Panc1 (cell line): ENCODE measurements around the gene CLDN15.
"Not testable (repeated sequence)": the region's sequence is repeated elsewhere in the genome, so short reads cannot be mapped to it uniquely, and the experiment has no call there.

Experiments
- REST ChIP-seq, 2 experiments: IDR thresholded peaks; 2 replicates each; pipeline ENCODE4 v1.6.1; 2011 to 2012; ENCODE audit warnings: low read depth in 2 of 2, control low read depth in 1 of 2, low read length in 1 of 2, mild to moderate bottlenecking in 1 of 2, moderate library complexity in 1 of 2; ENCODE audit not compliant: insufficient read depth in 1 of 2
- SIN3A ChIP-seq: IDR thresholded peaks from 2 replicates; pipeline ENCODE4 v1.6.1; 2012; ENCODE audit warnings: low read depth, mild to moderate bottlenecking, low read length, moderate library complexity, borderline replicate concordance; ENCODE audit not compliant: insufficient read depth
- TF ChIP-seq, protein P1 (sequence below): fragments of 450-650 bp; IDR thresholded peaks from 2 replicates; pipeline ENCODE4 v1.5.1; 2017; ENCODE audit warnings: mild to moderate bottlenecking

- TF ChIP-seq, protein P1, sequence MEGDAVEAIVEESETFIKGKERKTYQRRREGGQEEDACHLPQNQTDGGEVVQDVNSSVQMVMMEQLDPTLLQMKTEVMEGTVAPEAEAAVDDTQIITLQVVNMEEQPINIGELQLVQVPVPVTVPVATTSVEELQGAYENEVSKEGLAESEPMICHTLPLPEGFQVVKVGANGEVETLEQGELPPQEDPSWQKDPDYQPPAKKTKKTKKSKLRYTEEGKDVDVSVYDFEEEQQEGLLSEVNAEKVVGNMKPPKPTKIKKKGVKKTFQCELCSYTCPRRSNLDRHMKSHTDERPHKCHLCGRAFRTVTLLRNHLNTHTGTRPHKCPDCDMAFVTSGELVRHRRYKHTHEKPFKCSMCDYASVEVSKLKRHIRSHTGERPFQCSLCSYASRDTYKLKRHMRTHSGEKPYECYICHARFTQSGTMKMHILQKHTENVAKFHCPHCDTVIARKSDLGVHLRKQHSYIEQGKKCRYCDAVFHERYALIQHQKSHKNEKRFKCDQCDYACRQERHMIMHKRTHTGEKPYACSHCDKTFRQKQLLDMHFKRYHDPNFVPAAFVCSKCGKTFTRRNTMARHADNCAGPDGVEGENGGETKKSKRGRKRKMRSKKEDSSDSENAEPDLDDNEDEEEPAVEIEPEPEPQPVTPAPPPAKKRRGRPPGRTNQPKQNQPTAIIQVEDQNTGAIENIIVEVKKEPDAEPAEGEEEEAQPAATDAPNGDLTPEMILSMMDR, result not testable (repeated sequence)
- TF ChIP-seq REST (IDR thresholded peaks at IDR 0.05; ENCODE audit: insufficient read depth in 1 of 2, low read depth in 2 of 2, low read length in 1 of 2); SIN3A: not testable (repeated sequence)
Observed at GRCh38 chr7:101264102-101264706, 26.6 kb upstream of the CLDN15 start.
